Right lobe of liver (tissue), 6 donors: ENCODE data around the gene PHF14. TPM values are rescaled to one million over a fixed set of nuclear protein-coding genes. Genes with fewer than 3 reads are reported as not detected.

Source experiments
- ATAC-seq, 4 donors: fragments of 200-7000 bp; cut with Tn5 transposase; one replicate each; pipeline ENCODE4 v1.9.1; 2020; ENCODE audit warnings: mild to moderate bottlenecking in 4 of 4, moderate library complexity in 4 of 4
- DNase-seq, 3 donors: peaks; one replicate each; pipeline ENCODE4 v3.0.0-alpha.2; 2020
- H3K27ac ChIP-seq, 3 donors: fragments of 200-600 bp; one replicate each; pipeline ENCODE4 v1.8.0; 2022
- H3K27me3 ChIP-seq, 2 donors: fragments of 200-600 bp; one replicate each; pipeline ENCODE4 v1.8.0; 2022
- H3K36me3 ChIP-seq, 4 donors: fragments of 200-600 bp; sonication (generic) in 1 of 4; one replicate each; pipeline versions ENCODE4 v1.5.1 to v1.8.0; 2017 to 2022; ENCODE audit warnings: control low read depth in 1 of 4
- H3K4me1 ChIP-seq, 4 donors: fragments of 200-600 bp; sonication (generic) in 1 of 4; one replicate each; pipeline versions ENCODE4 v1.5.1 to v1.8.0; 2017 to 2022; ENCODE audit warnings: control low read depth in 1 of 4
- H3K4me3 ChIP-seq, 3 donors: fragments of 200-600 bp; one replicate each; pipeline ENCODE4 v1.8.0; 2022
- H3K9me3 ChIP-seq, 4 donors: fragments of 200-600 bp; sonication (generic) in 1 of 4; one replicate each; pipeline versions ENCODE4 v1.5.1 to v1.8.0; 2017 to 2022; ENCODE audit warnings: control low read depth in 1 of 4
- POLR2A ChIP-seq: fragments of 450-650 bp; IDR thresholded peaks from one replicate; pipeline ENCODE4 v1.6.1; 2017; ENCODE audit warnings: antibody characterized with exemption, mild to moderate bottlenecking
- WGBS: methylation state at CpG from one replicate; pipeline ENCODE4 v1.1.6; 2018; ENCODE audit warnings: low coverage, low lambda C conversion rate; ENCODE audit not compliant: insufficient coverage; ENCODE audit errors: missing lambda C conversion rate; 5-methylcytosine and 5-hydroxymethylcytosine counted together
- intact Hi-C, 2 donors: fragments of 100-400 bp; cut with DNase I; formaldehyde crosslinking; loops; one replicate each; pipeline versions ENCODE4 v1.11.2 to v1.14.1; 2022
- total RNA-seq, 6 experiments: library from RNA; depleted of rRNA in 2 of 6; stranded (reverse); fragments of >200 nt in 2 of 6; fragmentation: NEBNext Ultra II Directional in 3 of 6; extraction: Animal tissue kit (Norgen Biotek cat#: 25700) in 3 of 6; gene quantifications; one replicate each; pipeline versions ENCODE4 v1.1.0 to v1.2.4, GENCODE V29; 2016 to 2023
- TF ChIP-seq, protein P1 (sequence below), 4 donors: fragments of 200-600 bp in 3 of 4; fragments of 450-650 bp in 1 of 4; IDR thresholded peaks; one replicate each; pipeline versions ENCODE4 v1.5.1 to v1.8.0; 2016 to 2022; ENCODE audit warnings: antibody characterized with exemption in 4 of 4, mild to moderate bottlenecking in 2 of 4
- donor health status: DM: no; HTN: yes; CAD: no.
- donor health status: DM: no; HTN: no; CAD: no.
- donor health status: DM: no; HTN: no; CAD: no.
- donor health status: DM: no; HTN: yes; CAD: no.
- donor health status: DM: no; HTN: yes; CAD: no.

Gene PHF14
- total RNA-seq, 6 experiments from 2014 or later: 13.5 to 25.7 (median 16.7) TPM

DNA sequence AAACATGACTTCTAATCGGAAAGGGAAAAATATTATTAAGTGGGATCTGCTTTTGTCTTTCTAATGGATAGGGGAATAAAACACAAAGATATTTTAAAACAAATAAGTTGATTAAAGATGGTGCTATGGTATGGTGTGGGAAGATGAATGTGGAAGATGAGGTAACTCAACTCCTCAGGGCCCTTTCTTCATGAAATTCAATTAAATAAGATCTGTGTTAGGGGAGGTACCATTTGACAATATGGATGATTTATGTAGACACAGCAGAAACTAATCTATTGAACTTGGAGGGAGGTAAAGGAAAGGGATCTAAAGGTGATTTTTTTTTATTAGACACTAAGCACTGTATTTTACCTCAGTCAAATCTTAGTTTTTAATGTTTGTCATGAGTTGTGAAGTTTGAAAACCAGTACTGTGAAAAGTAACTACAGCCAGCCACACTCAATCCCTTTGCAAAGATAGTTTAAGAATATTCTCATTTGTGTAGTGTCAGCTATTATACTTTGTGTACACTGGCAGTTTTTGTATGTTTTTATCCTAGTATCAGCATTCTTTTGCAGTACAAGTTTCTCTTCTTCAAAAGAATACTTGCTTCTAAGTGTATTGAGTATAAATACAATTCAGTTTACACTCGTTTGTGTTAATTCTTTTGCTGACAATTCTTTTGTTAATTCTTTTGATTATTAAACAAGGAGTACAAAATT lies 151.3 kb downstream of the PHF14 start:
- Histone ChIP-seq H3K9me3 (no peaks in the 10 kb centered on the region), H3K27ac (no peak overlapping the region), H3K36me3 (no peaks in the 10 kb centered on the region), H3K27me3 (no peaks in the 10 kb centered on the region), H3K4me1 (no peaks in the 10 kb centered on the region), H3K4me3 (no peak overlapping the region)
- ATAC-seq (no peak), DNase-seq (no peak)
- intact Hi-C loops: no loop called here
- WGBS: 86% methylated on average over 2 of the region's 2 CpGs
- TF ChIP-seq, protein P1, sequence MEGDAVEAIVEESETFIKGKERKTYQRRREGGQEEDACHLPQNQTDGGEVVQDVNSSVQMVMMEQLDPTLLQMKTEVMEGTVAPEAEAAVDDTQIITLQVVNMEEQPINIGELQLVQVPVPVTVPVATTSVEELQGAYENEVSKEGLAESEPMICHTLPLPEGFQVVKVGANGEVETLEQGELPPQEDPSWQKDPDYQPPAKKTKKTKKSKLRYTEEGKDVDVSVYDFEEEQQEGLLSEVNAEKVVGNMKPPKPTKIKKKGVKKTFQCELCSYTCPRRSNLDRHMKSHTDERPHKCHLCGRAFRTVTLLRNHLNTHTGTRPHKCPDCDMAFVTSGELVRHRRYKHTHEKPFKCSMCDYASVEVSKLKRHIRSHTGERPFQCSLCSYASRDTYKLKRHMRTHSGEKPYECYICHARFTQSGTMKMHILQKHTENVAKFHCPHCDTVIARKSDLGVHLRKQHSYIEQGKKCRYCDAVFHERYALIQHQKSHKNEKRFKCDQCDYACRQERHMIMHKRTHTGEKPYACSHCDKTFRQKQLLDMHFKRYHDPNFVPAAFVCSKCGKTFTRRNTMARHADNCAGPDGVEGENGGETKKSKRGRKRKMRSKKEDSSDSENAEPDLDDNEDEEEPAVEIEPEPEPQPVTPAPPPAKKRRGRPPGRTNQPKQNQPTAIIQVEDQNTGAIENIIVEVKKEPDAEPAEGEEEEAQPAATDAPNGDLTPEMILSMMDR (IDR thresholded peaks at IDR 0.05): no peak
- no peak for TF ChIP-seq POLR2A

- Histone ChIP-seq H3K27ac (no peak overlapping the region), H3K4me3 (no peak overlapping the region), H3K4me1 (no peaks in the 10 kb centered on the region), H3K27me3 (no peaks in the 10 kb centered on the region), H3K36me3 (no peaks in the 10 kb centered on the region), H3K9me3 (no peaks in the 10 kb centered on the region)
- WGBS: 55% methylated on average over 3 of the region's 3 CpGs
- no peak for TF ChIP-seq POLR2A
- TF ChIP-seq, protein P1 (IDR thresholded peaks at IDR 0.05): no peak
- DNase-seq (no peak), ATAC-seq (no peak)
- intact Hi-C loops: no loop called here
These were observed 153.6 kb downstream of the PHF14 start for GRCh38 chr7:11127114-11127785.

- Histone ChIP-seq H3K9me3 (no peaks in the 10 kb centered on the region), H3K27me3 (no peaks in the 10 kb centered on the region)
- intact Hi-C loops: no loop called here
These were observed 154.3 kb downstream of the PHF14 start for GRCh38 chr7:11127988-11128387.

GRCh38 chr7:11128498-11128897 lies 154.8 kb downstream of the PHF14 start:
- no peaks in the 10 kb centered on the region for H3K36me3 ChIP-seq
- DNase-seq: no peak
- no peak overlapping the region for H3K4me3 ChIP-seq
- no peaks in the 10 kb centered on the region for H3K27me3 ChIP-seq
- no peak for ATAC-seq
- WGBS: 92% methylated on average over 4 of the region's 4 CpGs
- H3K4me1 ChIP-seq: no peaks in the 10 kb centered on the region
- no peak for TF ChIP-seq POLR2A
- TF ChIP-seq, protein P1 (IDR thresholded peaks at IDR 0.05): no peak
- H3K9me3 ChIP-seq: no peaks in the 10 kb centered on the region
- H3K27ac ChIP-seq: no peak overlapping the region
- intact Hi-C loops: no loop called here

More at GRCh38 chr7:11127988-11128387, 154.3 kb downstream of the PHF14 start:
- no peaks in the 10 kb centered on the region for H3K36me3 ChIP-seq
- DNase-seq: no peak
- ATAC-seq: no peak
- H3K4me1 ChIP-seq: no peaks in the 10 kb centered on the region
- TF ChIP-seq, protein P1 (IDR thresholded peaks at IDR 0.05): no peak
- TF ChIP-seq POLR2A: no peak
- no peak overlapping the region for H3K27ac ChIP-seq
- H3K4me3 ChIP-seq: no peak overlapping the region
